ENCODE results near the gene RILPL2. TPM values are rescaled to one million over a fixed set of nuclear protein-coding genes. Genes with fewer than 3 reads are reported as not detected.
A peak's percentile ranks its signal among the peaks of the same experiment; 100 is the strongest.

The RILPL2 gene
- total and polyA plus RNA-seq, 9 of the 15 experiments (the other 6 are each of a cell fraction or from before 2014, with no cell fraction given), result 0.61 to 5.8 (median 4.3) TPM

DNA sequence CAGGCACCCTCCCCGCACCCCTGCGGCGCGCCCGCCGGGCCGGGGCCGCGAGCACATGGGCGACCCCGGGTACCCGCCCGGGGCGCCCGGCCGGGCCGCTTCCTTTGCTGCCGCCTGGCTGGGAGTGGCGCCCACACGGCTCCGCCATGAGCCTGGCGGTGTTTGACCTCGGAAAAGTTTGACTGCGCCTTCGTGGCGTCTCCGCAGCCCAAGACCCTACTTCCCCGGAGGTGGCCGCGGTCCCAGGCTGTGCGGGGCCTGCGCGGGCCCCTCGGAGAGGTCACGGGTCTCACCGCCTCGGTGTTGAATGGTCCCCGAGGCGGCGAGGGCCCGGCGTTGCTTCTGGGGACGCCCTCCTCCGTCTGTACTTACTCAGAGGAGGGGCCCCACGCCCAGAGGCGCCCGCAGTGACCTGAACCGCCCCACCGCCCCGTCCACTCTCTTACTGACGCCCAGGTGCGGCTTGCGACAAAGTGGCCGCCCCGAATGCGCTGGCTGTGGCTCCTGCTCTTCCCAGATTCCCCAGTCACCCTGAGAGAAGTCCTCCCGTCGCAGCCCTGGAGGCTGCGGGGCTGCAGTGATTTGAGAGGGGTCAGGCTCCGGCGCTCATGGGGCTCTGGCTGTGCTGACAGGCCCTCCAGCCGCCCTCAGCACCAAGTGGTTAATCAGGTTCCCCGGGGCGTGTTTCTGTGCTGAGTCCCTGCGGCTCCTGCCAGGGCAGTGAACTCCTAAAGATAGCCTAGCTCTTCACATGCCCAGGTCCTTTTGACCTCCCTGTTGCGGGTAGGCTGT is 46.7 kb downstream of the RILPL2 start (continued):
- TF ChIP-seq RNF219 (CRISPR knock-in tag; IDR thresholded peaks at IDR 0.05) (no peak), GABPB1 (CRISPR knock-in tag; IDR thresholded peaks at IDR 0.05) (no peak), FUS (optimal IDR thresholded peaks at IDR 0.05; ENCODE audit: low read depth, low read length) (no peak), ZNF23 (CRISPR knock-in tag; IDR thresholded peaks at IDR 0.05) (no peak), CBFA2T3 (IDR thresholded peaks at IDR 0.05) (no peak), LEF1 (IDR thresholded peaks at IDR 0.05) (no peak), XRCC4 (IDR thresholded peaks at IDR 0.05; ENCODE audit: extremely low read depth, insufficient read depth, insufficient read length) (no peak), ZKSCAN3 (CRISPR knock-in tag; IDR thresholded peaks at IDR 0.05) (no peak), NR2C2 (CRISPR knock-in tag; IDR thresholded peaks at IDR 0.05) (no peak), NR2C2 (tag; IDR thresholded peaks at IDR 0.05) (0 out of 2 replicates have a peak, but pooled peaks have one; percentile 37), SMAD2 (IDR thresholded peaks at IDR 0.05; ENCODE audit: low read depth, low read length) (no peak), RCOR1 (IDR thresholded peaks at IDR 0.05; ENCODE audit: borderline replicate concordance in 1 of 2, low read depth in 2 of 2, low read length in 2 of 2) (no peak), KLF6 (CRISPR knock-in tag; IDR thresholded peaks at IDR 0.05; ENCODE audit: borderline replicate concordance) (no peak), NCOA6 (IDR thresholded peaks at IDR 0.05) (no peak), DEAF1 (CRISPR knock-in tag; IDR thresholded peaks at IDR 0.05) (no peak), MCM3 (IDR thresholded peaks at IDR 0.05) (no peak), SAFB2 (IDR thresholded peaks at IDR 0.05; ENCODE audit: borderline replicate concordance, low read depth, low read length, severe bottlenecking) (no peak), MTA3 (IDR thresholded peaks at IDR 0.05; ENCODE audit: borderline replicate concordance) (no peak)
- TF ChIP-seq, protein P1, sequence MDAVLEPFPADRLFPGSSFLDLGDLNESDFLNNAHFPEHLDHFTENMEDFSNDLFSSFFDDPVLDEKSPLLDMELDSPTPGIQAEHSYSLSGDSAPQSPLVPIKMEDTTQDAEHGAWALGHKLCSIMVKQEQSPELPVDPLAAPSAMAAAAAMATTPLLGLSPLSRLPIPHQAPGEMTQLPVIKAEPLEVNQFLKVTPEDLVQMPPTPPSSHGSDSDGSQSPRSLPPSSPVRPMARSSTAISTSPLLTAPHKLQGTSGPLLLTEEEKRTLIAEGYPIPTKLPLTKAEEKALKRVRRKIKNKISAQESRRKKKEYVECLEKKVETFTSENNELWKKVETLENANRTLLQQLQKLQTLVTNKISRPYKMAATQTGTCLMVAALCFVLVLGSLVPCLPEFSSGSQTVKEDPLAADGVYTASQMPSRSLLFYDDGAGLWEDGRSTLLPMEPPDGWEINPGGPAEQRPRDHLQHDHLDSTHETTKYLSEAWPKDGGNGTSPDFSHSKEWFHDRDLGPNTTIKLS (IDR thresholded peaks at IDR 0.05; ENCODE audit: borderline replicate concordance, low read depth), result no peak
- TF ChIP-seq, protein P2, sequence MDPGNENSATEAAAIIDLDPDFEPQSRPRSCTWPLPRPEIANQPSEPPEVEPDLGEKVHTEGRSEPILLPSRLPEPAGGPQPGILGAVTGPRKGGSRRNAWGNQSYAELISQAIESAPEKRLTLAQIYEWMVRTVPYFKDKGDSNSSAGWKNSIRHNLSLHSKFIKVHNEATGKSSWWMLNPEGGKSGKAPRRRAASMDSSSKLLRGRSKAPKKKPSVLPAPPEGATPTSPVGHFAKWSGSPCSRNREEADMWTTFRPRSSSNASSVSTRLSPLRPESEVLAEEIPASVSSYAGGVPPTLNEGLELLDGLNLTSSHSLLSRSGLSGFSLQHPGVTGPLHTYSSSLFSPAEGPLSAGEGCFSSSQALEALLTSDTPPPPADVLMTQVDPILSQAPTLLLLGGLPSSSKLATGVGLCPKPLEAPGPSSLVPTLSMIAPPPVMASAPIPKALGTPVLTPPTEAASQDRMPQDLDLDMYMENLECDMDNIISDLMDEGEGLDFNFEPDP (CRISPR knock-in tag; IDR thresholded peaks at IDR 0.05), result no peak

Data from K562 (cell line).